Mesendoderm (in vitro differentiated cells): Measurements from ENCODE around the gene PDZRN3.

Experiments used
- DNase-seq: peaks from one replicate; pipeline ENCODE4 v3.0.0; 2013
- H2AK5ac ChIP-seq: 2 replicates; pipeline ENCODE4 v1.6.1; 2013; ENCODE audit warnings: low read length, inconsistent platforms
- H2BK120ac ChIP-seq: 2 replicates; pipeline ENCODE4 v1.6.1; 2013; ENCODE audit warnings: low read depth, mild to moderate bottlenecking, low read length, moderate library complexity, mixed read lengths
- H2BK15ac ChIP-seq: replicated peaks from 2 replicates; pipeline ENCODE4 v1.6.1; 2013; ENCODE audit warnings: low read depth, mild to moderate bottlenecking, moderate library complexity
- H2BK5ac ChIP-seq: 2 replicates; pipeline ENCODE4 v1.6.1; 2013; ENCODE audit warnings: low read length, inconsistent platforms
- H3K18ac ChIP-seq: 2 replicates; pipeline ENCODE4 v1.6.1; 2013; ENCODE audit warnings: mild to moderate bottlenecking, low read length, mixed read lengths
- H3K23ac ChIP-seq: one replicate; pipeline ENCODE4 v1.6.1; 2013; ENCODE audit warnings: low read length
- H3K27ac ChIP-seq: 2 replicates; pipeline ENCODE4 v1.5.1; 2013; ENCODE audit warnings: low read depth, mild to moderate bottlenecking, inconsistent platforms, low read length, moderate library complexity
- H3K27me3 ChIP-seq: 2 replicates; pipeline ENCODE4 v1.6.1; 2013; ENCODE audit warnings: low read length, control low read depth, mild to moderate bottlenecking, inconsistent platforms; ENCODE audit not compliant: insufficient read depth, poor library complexity
- H3K36me3 ChIP-seq: 2 replicates; pipeline ENCODE4 v1.6.1; 2013; ENCODE audit warnings: low read length, inconsistent platforms; ENCODE audit not compliant: control insufficient read depth, insufficient read depth
- H3K4ac ChIP-seq: one replicate; pipeline ENCODE4 v1.6.1; 2013; ENCODE audit warnings: low read depth, mild to moderate bottlenecking, low read length, moderate library complexity
- H3K4me1 ChIP-seq: 2 replicates; pipeline ENCODE4 v1.6.1; 2013; ENCODE audit warnings: low read depth, low read length, inconsistent platforms; ENCODE audit not compliant: control insufficient read depth
- H3K4me2 ChIP-seq: 2 replicates; pipeline ENCODE4 v1.6.1; 2013; ENCODE audit warnings: low read length
- H3K4me3 ChIP-seq: 2 replicates; pipeline ENCODE4 v1.5.1; 2013; ENCODE audit warnings: mild to moderate bottlenecking, low read length
- H3K56ac ChIP-seq: one replicate; pipeline ENCODE4 v1.6.1; 2013; ENCODE audit warnings: low read length
- H3K79me1 ChIP-seq: 2 replicates; pipeline ENCODE4 v1.6.1; 2013; ENCODE audit warnings: low read length, inconsistent platforms
- H3K79me2 ChIP-seq: 2 replicates; pipeline ENCODE4 v1.6.1; 2013; ENCODE audit warnings: mild to moderate bottlenecking, low read length; ENCODE audit not compliant: control insufficient read depth, insufficient read depth
- H3K9ac ChIP-seq: 2 replicates; pipeline ENCODE4 v1.6.1; 2013; ENCODE audit warnings: low read length, inconsistent platforms
- H4K5ac ChIP-seq: one replicate; pipeline ENCODE4 v1.6.1; 2013; ENCODE audit warnings: low read length
- H4K8ac ChIP-seq: one replicate; pipeline ENCODE4 v1.6.1; 2013; ENCODE audit warnings: low read depth, mild to moderate bottlenecking, control low read depth, low read length, moderate library complexity
- WGBS: extraction: QIAGEN DNeasy Blood & Tissue Kit; methylation state at CpG from one replicate; pipeline ENCODE4 v1.1.7; 2013; ENCODE audit warnings: low lambda C conversion rate, missing lambda C conversion rate; ENCODE audit not compliant: insufficient coverage; ENCODE audit errors: extremely low coverage; 5-methylcytosine and 5-hydroxymethylcytosine counted together

PDZRN3 gene

GRCh38 chr3:73391984-73392383 lies 232.8 kb downstream of the PDZRN3 start:
- no peak overlapping the region for H3K9ac ChIP-seq
- H3K4me1 ChIP-seq = no peaks in the 10 kb centered on the region
- no CpG with 5 or more reads among the region's 9 CpGs for WGBS
- H2BK15ac ChIP-seq = no peak overlapping the region
- no peak for DNase-seq
- H3K27ac ChIP-seq = no peak overlapping the region
- H3K36me3 ChIP-seq = no peaks in the 10 kb centered on the region
- H2BK120ac ChIP-seq = no peak overlapping the region
- no peak overlapping the region for H3K4me3 ChIP-seq
- no peaks in the 10 kb centered on the region for H3K27me3 ChIP-seq
- H3K4ac ChIP-seq = no peak overlapping the region
- no peak overlapping the region for H3K56ac ChIP-seq
- no peak overlapping the region for H2AK5ac ChIP-seq
- H3K4me2 ChIP-seq = no peak overlapping the region
- H3K23ac ChIP-seq = no peak overlapping the region
- no peak overlapping the region for H4K5ac ChIP-seq
- no peaks in the 10 kb centered on the region for H3K79me1 ChIP-seq
- H4K8ac ChIP-seq = no peak overlapping the region
- H3K18ac ChIP-seq = no peak overlapping the region
- no peak overlapping the region for H2BK5ac ChIP-seq
- H3K79me2 ChIP-seq = no peaks in the 10 kb centered on the region

GRCh38 chr3:73389928-73390327 lies 234.8 kb downstream of the PDZRN3 start:
- no peak overlapping the region for H3K4me3 ChIP-seq
- H3K27ac ChIP-seq = no peak overlapping the region
- H2BK120ac ChIP-seq = no peak overlapping the region
- no peaks in the 10 kb centered on the region for H3K27me3 ChIP-seq
- H3K23ac ChIP-seq = no peak overlapping the region
- H3K79me2 ChIP-seq = no peaks in the 10 kb centered on the region
- WGBS = no CpG with 5 or more reads among the region's 1 CpG
- H4K8ac ChIP-seq = no peak overlapping the region
- H3K4me2 ChIP-seq = no peak overlapping the region
- no peak overlapping the region for H3K4ac ChIP-seq
- no peaks in the 10 kb centered on the region for H3K79me1 ChIP-seq
- no peak for DNase-seq
- no peak overlapping the region for H3K56ac ChIP-seq
- H3K18ac ChIP-seq = no peak overlapping the region
- no peak overlapping the region for H4K5ac ChIP-seq
- H2AK5ac ChIP-seq = no peak overlapping the region
- no peak overlapping the region for H3K9ac ChIP-seq
- no peak overlapping the region for H2BK5ac ChIP-seq
- H3K36me3 ChIP-seq = no peaks in the 10 kb centered on the region
- H3K4me1 ChIP-seq = no peaks in the 10 kb centered on the region
- H2BK15ac ChIP-seq = no peak overlapping the region

GRCh38 chr3:73389117-73389813 lies 235.5 kb downstream of the PDZRN3 start:
- Histone ChIP-seq H2BK15ac (no peak overlapping the region), H3K4me3 (no peak overlapping the region), H3K4me2 (no peak overlapping the region), H3K4me1 (no peaks in the 10 kb centered on the region), H4K5ac (no peak overlapping the region), H2AK5ac (no peak overlapping the region), H3K9ac (no peak overlapping the region), H3K23ac (no peak overlapping the region), H3K4ac (no peak overlapping the region), H3K27me3 (no peaks in the 10 kb centered on the region), H3K79me1 (no peaks in the 10 kb centered on the region), H2BK120ac (no peak overlapping the region), H3K56ac (no peak overlapping the region), H3K27ac (no peak overlapping the region), H2BK5ac (no peak overlapping the region), H4K8ac (no peak overlapping the region), H3K18ac (no peak overlapping the region), H3K79me2 (no peaks in the 10 kb centered on the region), H3K36me3 (no peaks in the 10 kb centered on the region)
- DNase-seq = no peak
- no CpG with 5 or more reads among the region's 10 CpGs for WGBS

GRCh38 chr3:73385568-73385967 lies 239.2 kb downstream of the PDZRN3 start:
- Histone ChIP-seq H3K36me3 (no peaks in the 10 kb centered on the region), H3K4ac (no peak overlapping the region), H3K9ac (no peak overlapping the region), H4K8ac (no peak overlapping the region), H3K4me3 (no peak overlapping the region), H2AK5ac (no peak overlapping the region), H4K5ac (no peak overlapping the region), H3K27me3 (no peaks in the 10 kb centered on the region), H3K4me2 (no peak overlapping the region), H3K23ac (no peak overlapping the region), H2BK120ac (no peak overlapping the region), H2BK15ac (no peak overlapping the region), H3K27ac (no peak overlapping the region), H3K56ac (no peak overlapping the region), H3K79me2 (no peaks in the 10 kb centered on the region), H3K18ac (no peak overlapping the region), H2BK5ac (no peak overlapping the region), H3K4me1 (no peaks in the 10 kb centered on the region), H3K79me1 (no peaks in the 10 kb centered on the region)
- DNase-seq = no peak
- WGBS = no CpG with 5 or more reads among the region's 4 CpGs

- no peak overlapping the region for H3K27ac ChIP-seq
- no peak overlapping the region for H2AK5ac ChIP-seq
- no peak overlapping the region for H3K9ac ChIP-seq
- no CpG with 5 or more reads among the region's 66 CpGs for WGBS
- no peak overlapping the region for H3K4me2 ChIP-seq
- H3K4ac ChIP-seq = no peak overlapping the region
- no peak overlapping the region for H3K23ac ChIP-seq
- no peak overlapping the region for H2BK5ac ChIP-seq
- H2BK15ac ChIP-seq = no peak overlapping the region
- no peak for DNase-seq
- H3K4me1 ChIP-seq = no peaks in the 10 kb centered on the region
- H3K27me3 ChIP-seq = no peaks in the 10 kb centered on the region
- H4K5ac ChIP-seq = no peak overlapping the region
- H3K79me2 ChIP-seq = no peaks in the 10 kb centered on the region
- H3K4me3 ChIP-seq = no peak overlapping the region
- H3K18ac ChIP-seq = no peak overlapping the region
- no peak overlapping the region for H4K8ac ChIP-seq
- no peaks in the 10 kb centered on the region for H3K79me1 ChIP-seq
- no peaks in the 10 kb centered on the region for H3K36me3 ChIP-seq
- no peak overlapping the region for H2BK120ac ChIP-seq
- no peak overlapping the region for H3K56ac ChIP-seq
Observed at GRCh38 chr3:73384091-73384906, 240.4 kb downstream of the PDZRN3 start.
